Measurements from ENCODE around the gene IGDCC3.

The IGDCC3 gene

GRCh38 chr15:65392368-65392767, 14.6 kb upstream of the IGDCC3 start:
- H3K4me3 ChIP-seq (ENCODE audit: low read length) = no peak overlapping the region
- no peak for DNase-seq (ENCODE audit: low read depth, low spot score)

GRCh38 chr15:65391732-65392131, 13.9 kb upstream of the IGDCC3 start:
- DNase-seq (ENCODE audit: low read depth, low spot score) = no peak
- no peak overlapping the region for H3K4me3 ChIP-seq (ENCODE audit: low read length)

- H3K4me3 ChIP-seq (ENCODE audit: low read length) = no peak overlapping the region
- no peak for DNase-seq (ENCODE audit: low read depth, low spot score)
Observed at GRCh38 chr15:65390447-65390846, 12.6 kb upstream of the IGDCC3 start.

DNA sequence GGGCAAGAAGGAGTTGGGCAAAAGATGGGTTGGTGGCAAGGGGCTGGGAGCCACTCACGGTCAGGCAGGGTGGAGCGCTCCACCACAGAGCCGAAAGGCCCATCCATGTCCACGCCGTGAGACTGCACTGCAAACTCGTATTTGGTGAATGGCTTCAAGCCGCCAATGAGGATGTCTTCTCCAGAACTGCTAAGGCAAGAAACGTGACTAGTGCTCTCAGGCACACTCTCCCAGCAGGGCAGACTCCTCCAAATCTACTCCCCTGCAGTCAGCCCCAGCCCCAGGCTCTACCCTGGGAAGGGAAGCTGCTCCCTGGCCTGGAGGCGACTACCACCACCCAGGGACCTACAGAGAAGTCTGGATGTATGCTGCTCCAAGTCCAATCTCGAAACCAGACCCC, 11.4 kb upstream of the IGDCC3 start:
- H3K4me3 ChIP-seq (ENCODE audit: low read length) = no peak overlapping the region
- DNase-seq (ENCODE audit: low read depth, low spot score) = no peak

DNA sequence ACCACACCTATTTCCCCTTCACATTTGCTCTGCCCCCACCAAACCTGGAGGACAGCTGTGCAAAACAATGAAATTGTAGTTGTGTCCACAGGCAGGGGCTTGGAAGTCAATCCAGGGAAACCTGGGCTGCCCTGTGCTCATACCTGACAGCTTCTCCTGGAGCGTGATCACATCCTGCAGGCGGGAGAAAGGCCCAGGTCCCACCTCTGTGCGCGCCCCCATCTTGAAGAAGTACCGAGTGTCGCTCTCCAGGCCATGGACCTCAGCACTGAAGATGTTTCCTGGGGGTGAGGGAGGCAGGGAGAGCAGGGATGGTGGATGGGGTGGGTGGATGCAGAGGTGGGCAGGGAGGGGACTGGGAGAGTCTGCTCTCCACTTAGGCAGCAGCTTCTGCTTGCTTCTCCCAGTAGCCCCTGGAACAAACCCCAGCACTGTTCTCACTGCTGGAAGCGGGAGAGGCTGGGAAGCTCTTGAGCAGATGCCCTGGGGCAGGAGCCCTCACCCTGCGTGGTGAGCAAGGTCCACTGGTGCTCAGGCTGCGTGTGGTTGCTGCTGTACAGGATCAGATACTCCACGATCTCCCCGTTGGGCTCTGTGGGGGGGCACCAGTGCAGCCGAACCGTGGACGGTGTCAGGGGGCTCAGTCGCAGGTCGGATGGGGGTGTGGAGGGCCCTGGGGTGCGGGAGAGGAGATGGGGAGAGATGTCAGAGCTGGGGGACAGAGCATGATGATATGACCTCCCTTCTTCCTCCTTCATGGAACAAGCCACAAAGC, 10.7 kb upstream of the IGDCC3 start:
- no peak for DNase-seq (ENCODE audit: low read depth, low spot score)
- H3K4me3 ChIP-seq (ENCODE audit: low read length) = no peak overlapping the region

DNA sequence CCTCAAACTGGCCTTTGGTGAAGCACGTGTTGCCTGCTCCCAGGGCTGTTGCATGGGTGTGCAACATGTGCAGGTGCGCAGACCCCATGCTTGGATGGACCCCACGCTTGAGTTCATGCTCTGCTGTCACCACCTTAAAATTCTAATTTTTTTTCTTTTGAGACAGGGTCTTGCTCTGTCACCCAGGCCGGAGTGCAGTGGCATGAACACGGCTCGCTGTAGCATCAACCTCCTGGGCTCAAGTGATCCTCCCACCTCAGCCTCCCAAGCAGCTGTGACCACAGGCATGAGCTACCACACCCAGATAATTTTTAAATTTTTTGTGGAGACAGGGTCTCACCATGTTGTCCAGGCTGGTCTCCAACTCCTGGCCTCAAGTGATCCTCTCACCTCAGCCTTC, 9.1 kb upstream of the IGDCC3 start:
- DNase-seq (ENCODE audit: low read depth, low spot score) = no peak
- H3K4me3 ChIP-seq (ENCODE audit: low read length) = no peak overlapping the region

DNA sequence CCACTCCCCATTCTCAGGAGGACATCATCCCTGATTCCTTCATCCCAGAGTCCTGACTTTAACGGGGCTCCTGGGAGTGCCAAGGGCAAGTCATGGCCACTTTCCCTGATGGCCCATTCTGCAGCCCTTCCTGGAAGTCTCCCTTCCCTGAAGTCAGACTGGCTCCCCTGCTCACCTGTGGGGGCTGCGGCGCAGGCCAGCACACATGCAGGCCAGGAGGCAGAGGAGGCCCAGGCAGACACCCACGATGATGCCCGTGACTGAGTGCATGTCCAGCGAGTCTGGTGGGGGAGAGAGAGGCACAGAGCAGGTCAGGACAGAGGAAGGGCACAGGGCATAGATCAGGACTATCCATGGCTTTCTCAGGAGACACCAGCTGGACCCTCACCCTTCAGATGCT, 8.6 kb upstream of the IGDCC3 start:
- no peak overlapping the region for H3K4me3 ChIP-seq (ENCODE audit: low read length)
- DNase-seq (ENCODE audit: low read depth, low spot score) = no peak

GRCh38 chr15:65385870-65386258, 8.1 kb upstream of the IGDCC3 start:
- no peak for DNase-seq (ENCODE audit: low read depth, low spot score)

DNA sequence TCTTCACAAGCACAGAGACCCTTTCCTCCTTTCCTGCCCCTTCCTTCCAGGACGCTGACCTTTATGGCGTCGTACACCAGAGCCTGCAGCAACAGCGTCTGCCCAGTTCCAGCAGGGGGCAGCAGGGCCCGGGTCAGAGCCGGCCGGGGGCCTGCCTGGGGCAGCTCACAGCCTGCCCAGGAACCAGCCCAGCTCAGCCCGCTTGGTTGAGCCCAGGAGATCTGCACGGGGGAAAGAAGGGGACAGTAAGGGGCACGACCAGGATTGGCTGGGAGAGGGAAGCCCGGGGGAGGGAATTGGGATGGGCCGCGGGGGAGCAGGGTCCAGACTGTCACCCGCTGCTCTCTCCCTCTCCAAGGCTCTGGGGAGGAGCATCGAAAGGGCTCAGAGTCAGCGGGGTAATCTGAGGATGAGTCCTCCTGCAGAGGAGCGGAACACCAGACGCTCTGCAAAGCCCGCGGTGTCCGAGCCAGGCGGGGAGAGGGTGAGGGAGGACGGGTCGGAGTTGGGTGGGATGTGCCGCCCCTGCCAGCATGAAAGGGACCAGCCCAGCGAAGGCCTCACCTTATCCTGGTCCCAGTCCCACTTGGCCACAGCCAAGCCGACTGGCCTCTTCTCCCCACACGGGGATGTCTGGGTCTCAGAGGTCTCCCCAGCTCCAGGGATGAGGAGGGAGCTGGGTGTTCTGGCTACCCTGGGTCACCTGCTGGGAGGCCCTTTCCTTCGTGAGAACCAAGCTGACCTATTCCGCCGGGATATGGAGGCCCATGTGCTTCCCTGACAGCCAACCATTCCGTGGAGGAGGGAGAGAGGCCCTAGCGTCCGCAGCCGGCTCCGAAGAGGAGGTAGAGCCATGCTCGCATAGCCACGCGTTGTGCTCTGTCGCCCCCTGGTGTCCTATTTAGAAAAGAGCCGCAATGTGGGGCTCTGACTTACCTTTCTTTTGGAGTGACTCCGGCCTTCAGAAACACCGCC, 7.4 kb upstream of the IGDCC3 start:
- DNase-seq (ENCODE audit: low read depth, low spot score) = peak; percentile 74
- peak overlapping the region; percentile 56 for H3K4me3 ChIP-seq (ENCODE audit: low read length)

More at GRCh38 chr15:65385870-65386258, 8.1 kb upstream of the IGDCC3 start:
- no peak overlapping the region for H3K4me3 ChIP-seq (ENCODE audit: low read length)

- H3K4me3 ChIP-seq (ENCODE audit: low read length) = peak overlapping the region; percentile 56
- no peak for DNase-seq (ENCODE audit: low read depth, low spot score)
Observed at GRCh38 chr15:65384505-65384894, 6.7 kb upstream of the IGDCC3 start.

DNA sequence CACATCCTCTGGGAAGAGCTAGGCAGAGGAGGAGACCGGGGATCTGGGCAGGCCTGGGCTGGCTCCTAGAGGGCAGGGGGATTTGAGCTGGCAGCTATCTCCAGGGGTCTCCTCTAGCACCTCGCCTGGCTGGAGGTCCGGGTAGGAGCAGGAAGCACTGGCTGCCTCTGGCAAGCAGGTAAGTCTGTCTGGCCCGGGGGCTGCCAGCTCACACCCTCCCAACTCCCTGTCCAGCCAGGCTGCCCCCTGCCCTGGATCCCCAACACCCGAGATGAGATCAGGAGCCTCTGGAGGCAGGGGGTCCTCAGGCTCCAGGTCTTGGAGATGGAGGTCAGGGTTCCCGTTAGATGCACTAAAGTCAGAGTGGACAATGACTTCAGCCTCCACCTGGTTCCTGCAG, 6.2 kb upstream of the IGDCC3 start:
- DNase-seq (ENCODE audit: low read depth, low spot score) = no peak
- no peak overlapping the region for H3K4me3 ChIP-seq (ENCODE audit: low read length)

DNA sequence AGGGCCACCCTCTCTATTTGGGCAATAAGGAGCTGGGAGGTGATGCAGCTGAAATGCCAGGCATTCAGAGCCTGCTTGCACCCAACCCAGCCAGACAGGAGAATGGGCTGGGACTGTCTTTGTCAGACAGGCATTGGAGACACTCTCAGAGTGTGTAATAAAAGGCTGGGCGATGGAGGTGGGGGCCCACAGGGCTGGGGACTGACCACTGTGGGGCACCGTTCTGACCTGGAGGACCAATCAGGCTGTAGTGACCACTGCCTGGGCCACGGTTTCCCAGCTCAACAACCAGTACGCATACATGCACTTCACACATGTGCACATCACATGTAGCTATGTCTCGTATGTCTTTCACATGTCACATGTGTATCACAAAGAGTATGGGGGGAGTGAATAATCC, 5.7 kb upstream of the IGDCC3 start:
- no peak for DNase-seq (ENCODE audit: low read depth, low spot score)
- no peak overlapping the region for H3K4me3 ChIP-seq (ENCODE audit: low read length)

- no peak for DNase-seq (ENCODE audit: low read depth, low spot score)
- no peak overlapping the region for H3K4me3 ChIP-seq (ENCODE audit: low read length)
Observed at GRCh38 chr15:65382921-65383320, 5.1 kb upstream of the IGDCC3 start.

- no peak overlapping the region for H3K4me3 ChIP-seq (ENCODE audit: low read length)
- no peak for DNase-seq (ENCODE audit: low read depth, low spot score)
Observed at GRCh38 chr15:65382146-65382491, 4.3 kb upstream of the IGDCC3 start.

DNA sequence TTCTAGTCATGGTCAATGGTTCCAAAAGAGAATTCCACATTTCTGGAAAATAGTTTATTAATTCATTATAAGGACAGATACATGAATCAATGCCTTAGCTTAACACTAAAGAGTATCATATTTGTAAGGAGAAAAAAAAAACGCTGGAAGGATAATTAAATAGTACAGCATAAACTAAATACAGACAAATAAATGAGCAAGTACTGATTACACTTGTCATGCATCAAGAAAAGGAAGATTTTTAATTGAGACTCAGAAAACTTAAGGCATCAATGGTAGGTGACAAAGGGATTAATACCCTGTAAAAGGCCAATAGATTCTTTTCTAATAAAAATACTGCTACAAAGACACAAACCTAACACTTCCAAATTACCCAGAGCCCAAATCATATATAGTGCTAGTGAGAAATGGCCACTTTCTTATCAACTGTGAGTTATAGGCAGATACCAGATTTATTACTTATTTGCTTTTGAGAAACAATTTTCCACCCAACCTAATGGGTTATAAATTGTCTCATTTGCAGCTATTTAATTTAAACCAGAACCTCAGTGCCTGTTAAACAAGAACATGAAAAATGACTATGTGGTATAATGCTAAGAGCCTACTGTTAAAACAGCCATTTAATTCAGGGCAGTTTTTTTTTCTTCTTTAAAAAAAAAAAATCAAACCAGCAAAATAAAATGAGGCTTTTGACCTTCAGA, 3.8 kb upstream of the IGDCC3 start:
- DNase-seq (ENCODE audit: low read depth, low spot score) = no peak
- H3K4me3 ChIP-seq (ENCODE audit: low read length) = no peak overlapping the region

GRCh38 chr15:65379986-65380385, 2.2 kb upstream of the IGDCC3 start:
- no peak for DNase-seq (ENCODE audit: low read depth, low spot score)
- no peak overlapping the region for H3K4me3 ChIP-seq (ENCODE audit: low read length)

DNA sequence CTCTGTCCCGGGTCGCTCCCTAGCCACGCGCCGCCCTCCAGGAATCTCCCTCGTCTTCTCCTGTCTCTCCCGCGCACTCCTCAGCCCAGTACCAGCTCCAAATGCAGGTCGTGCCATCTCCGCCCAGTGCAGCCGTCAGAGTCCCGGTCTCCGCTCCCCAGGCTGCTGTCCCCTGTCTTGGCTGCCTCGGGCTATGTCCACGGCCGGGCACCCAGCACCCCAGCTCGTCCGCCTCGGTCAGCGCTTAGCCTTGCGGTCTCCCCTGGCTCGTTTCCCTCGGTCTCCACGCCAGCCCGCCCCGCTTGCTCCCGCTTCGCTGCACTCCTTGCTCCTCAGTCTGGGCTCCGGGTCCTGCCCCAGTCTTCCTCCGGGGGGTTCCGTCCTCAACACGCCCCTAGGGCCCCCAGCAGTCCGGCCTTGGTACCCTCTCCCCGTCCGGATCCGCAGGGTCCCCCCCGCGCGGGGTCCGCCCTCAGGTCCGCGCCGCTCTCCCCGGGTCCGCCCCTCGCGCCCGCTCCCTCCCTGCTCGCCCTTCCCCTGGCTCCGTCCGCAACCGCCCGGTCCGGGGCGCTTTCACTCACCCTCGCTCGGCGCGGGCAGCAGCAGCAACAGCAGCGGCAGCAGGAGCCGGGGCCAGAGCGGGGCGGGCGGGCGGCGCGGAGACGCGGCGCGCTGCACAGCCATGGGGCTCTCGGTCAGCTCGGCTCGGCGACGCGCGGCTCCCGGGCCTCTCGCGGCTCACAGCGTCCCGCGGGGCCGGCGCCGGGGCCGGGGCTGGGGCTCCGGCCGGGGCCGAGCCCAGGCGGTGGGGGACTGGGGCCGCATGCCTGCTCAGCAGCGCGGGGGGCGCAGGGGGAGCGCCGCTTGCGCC, 462 bp downstream of the IGDCC3 start:
- H3K4me3 ChIP-seq (ENCODE audit: low read length) = no peak overlapping the region
- DNase-seq (ENCODE audit: low read depth, low spot score) = no peak

DNA sequence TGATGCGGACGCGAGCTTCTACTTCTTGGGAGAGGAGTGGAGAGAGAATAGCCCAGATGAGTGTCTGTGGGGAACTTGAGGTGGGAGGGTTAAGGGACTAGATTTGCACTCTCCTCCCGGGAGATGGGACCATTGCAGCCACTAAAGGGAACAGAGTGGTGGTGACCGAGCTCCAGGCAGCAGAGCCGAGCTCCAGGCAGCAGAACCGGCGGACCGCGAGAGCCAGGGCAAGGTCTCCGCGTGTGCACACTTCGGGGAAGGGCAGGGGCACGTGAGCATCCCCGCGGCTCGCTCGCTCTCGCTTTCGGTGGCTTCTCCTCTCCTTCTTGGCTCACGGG, 1.1 kb downstream of the IGDCC3 start:
- no peak overlapping the region for H3K4me3 ChIP-seq (ENCODE audit: low read length)
- no peak for DNase-seq (ENCODE audit: low read depth, low spot score)

Measured in Jurkat, Clone E6-1 (cell line).